Measurements from ENCODE around the gene RNU6-9.

DNA sequence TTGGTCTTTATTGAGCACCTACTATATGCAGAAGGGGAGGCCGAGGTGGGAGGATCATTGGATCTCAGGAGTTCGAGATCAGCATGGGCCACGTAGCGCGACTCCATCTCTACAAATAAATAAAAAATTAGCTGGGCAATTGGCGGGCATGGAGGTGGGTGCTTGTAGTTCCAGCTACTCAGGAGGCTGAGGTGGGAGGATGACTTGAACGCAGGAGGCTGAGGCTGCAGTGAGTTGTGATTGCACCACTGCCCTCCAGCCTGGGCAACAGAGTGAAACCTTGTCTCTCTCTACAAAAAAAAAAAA lies 30.0 kb upstream of the RNU6-9 start:
- TF ChIP-seq POLR2A (IDR thresholded peaks at IDR 0.05): no peak
- TF ChIP-seq, protein P1, sequence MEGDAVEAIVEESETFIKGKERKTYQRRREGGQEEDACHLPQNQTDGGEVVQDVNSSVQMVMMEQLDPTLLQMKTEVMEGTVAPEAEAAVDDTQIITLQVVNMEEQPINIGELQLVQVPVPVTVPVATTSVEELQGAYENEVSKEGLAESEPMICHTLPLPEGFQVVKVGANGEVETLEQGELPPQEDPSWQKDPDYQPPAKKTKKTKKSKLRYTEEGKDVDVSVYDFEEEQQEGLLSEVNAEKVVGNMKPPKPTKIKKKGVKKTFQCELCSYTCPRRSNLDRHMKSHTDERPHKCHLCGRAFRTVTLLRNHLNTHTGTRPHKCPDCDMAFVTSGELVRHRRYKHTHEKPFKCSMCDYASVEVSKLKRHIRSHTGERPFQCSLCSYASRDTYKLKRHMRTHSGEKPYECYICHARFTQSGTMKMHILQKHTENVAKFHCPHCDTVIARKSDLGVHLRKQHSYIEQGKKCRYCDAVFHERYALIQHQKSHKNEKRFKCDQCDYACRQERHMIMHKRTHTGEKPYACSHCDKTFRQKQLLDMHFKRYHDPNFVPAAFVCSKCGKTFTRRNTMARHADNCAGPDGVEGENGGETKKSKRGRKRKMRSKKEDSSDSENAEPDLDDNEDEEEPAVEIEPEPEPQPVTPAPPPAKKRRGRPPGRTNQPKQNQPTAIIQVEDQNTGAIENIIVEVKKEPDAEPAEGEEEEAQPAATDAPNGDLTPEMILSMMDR (IDR thresholded peaks at IDR 0.05): no peak
